Stimulated activated CD8-positive, alpha-beta memory T cell treated with anti-CD3 and anti-CD28 coated beads, Interleukin-15, amount 100 ng/mL, for 1 hour (primary cell): ENCODE data around the gene EZR.

Source experiments
- DNase-seq: peaks from one replicate; pipeline ENCODE4 v3.0.0-alpha.2; 2020; ENCODE audit warnings: low read depth

The EZR gene

GRCh38 chr6:158760618-158761250, 58.4 kb downstream of the EZR start:
- no peak for DNase-seq

DNA sequence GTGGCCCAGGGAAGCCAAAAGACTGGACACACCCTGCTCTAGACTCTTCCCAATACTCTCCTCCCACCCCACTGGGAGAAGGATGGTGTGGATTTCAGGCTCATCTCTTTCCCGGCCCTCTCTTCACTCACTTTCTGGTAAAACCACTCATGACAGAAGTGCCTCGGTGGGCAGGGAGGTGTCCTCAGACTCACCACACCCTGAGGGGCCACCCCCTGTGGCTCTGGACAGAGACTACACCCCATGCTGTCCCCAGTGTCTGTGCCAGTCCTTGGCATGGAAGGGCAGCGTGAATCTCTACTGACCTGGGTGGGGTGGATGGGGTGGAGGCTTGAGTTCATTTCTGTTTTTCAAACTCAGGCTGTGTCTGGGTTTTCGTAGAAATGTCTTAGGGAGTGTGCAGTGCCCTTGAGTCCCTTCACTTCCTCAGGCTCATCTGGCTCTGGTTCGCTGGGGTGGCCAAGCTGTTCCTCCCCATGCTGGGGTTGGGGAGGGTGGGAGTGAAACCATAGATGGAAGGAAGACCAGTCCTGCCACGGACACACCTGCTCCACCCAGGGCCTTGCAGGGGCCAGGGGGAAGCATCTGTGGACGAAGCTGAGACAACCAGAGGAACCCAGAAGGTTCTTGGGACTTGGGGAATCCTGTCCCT, 59.1 kb downstream of the EZR start:
- no peak for DNase-seq

DNA sequence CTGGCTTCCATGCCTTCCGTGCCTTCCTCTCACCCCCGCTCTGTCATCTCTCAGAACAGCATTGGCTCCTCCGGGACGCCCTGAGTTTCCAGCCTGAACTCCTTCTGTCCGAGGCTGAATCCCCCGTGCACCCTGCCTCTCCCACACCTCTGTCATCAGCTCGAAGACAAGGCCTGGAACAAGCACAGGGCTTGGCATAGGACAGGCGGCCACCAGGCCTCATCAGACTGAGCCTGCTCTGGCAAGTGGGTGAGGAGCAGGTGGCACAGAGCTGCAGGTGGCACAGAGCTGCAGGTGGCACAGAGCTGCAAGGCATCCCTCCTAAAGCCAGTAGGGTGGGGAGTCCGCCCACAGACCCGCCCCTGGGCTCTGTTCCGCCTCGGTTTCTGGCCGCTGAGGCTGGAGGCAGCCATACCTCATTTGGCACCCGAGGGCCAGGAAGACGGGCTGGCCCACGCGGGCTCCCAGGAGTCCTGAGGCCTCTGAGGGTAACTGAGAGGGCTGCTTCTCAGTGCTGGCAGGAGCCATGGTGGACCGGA, 60.2 kb downstream of the EZR start:
- no peak for DNase-seq

- DNase-seq = no peak
These were observed 60.7 kb downstream of the EZR start for GRCh38 chr6:158758451-158758860.

GRCh38 chr6:158757753-158758090, 61.4 kb downstream of the EZR start:
- no peak for DNase-seq

GRCh38 chr6:158756977-158757752, 62.0 kb downstream of the EZR start:
- DNase-seq = no peak

DNA sequence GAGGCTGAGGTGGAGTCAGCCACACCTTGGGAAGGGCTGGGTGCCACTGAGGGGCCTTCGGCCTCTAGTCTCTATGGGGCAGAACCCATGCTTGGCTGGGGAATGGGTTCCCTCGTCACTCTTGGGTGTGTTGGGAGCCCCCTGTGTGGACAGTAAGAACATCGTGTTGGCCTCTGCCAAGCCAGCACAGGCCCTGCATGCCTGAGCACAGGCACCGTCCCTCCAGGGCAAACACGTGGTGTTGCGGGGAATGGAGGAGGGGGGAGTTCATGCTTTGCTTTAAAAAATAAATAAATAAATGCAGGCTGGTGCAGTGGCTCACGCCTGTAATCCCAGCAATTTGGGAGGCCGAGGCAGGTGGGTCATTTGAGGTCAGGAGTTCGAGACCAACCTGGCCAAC, 63.0 kb downstream of the EZR start:
- no peak for DNase-seq

DNA sequence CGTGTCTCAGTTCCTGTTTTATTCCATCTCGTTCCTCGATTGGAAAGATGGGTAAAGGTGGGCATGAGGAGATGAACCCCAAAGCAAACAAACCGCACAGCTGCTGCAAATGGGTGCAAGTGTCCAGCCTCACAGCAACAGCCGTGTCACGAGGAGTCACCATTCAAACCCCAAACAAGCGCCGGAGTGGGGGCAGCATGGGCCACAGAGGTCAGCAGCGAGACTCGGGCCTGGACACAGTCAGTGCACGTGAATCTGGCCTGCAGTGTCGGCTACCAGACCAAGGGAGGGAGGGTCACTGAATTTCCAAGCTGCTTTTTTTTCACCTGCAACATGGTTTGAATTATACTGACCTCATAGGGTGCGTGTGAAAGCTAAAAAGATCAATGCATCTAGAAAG, 63.5 kb downstream of the EZR start:
- no peak for DNase-seq

- no peak for DNase-seq
These were observed 64.4 kb downstream of the EZR start for GRCh38 chr6:158754738-158755137.

- DNase-seq = no peak
These were observed 65.4 kb downstream of the EZR start for GRCh38 chr6:158753811-158754210.

- no peak for DNase-seq
These were observed 66.6 kb downstream of the EZR start for GRCh38 chr6:158752613-158753012.

- DNase-seq = no peak
These were observed 67.2 kb downstream of the EZR start for GRCh38 chr6:158751921-158752320.

- DNase-seq = no peak
These were observed 67.9 kb downstream of the EZR start for GRCh38 chr6:158751224-158751623.

- no peak for DNase-seq
These were observed 74.2 kb downstream of the EZR start for GRCh38 chr6:158744986-158745430.

DNA sequence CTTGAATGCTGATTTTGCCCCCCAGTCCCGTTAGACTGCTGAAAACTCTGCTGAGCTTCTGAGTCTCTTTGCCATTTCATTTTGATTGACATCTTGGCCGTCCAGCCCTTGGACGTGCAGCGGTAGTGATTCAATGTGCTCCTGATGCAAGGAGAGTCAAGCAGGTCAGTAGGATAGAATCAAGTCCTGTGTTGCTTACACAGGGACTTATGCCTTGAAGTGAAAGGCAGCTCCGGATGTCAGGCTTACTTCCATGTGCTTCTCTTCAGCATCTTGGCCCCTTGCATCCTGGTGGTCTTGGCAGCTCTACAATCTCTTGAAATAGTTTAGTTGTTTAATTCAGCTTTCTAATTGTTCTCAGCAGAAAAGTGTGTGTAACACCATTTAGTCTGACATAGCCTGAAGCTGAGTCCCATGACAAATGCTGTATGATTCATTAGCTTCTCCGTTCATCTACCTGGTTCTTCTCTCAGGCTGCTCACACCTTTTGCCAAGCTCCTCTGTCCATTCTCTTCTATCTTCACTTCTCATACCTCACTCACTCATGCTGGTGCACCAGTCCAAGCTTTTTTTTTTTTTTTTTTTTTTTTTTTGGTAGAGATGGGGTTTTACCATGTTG, 76.0 kb downstream of the EZR start:
- no peak for DNase-seq

DNA sequence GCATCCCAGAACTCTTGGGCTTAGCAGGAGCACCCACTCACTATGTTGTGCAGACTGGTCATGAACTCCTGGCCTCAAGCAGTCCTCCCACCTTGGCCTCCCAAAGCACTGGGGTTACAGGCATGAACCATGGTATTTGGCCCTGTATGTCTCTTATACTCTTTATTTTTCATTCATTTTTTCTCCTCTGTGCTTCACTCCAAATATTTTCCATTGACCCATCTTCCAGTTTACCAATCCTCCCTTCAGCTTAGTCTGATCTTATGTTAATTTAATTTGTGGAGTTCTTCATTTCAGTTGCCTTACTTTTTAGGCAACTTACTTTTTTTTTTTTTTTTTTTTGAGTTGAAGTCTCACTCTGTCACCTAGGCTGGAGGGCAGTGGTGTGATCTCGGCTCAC, 79.5 kb downstream of the EZR start:
- DNase-seq = no peak

- no peak for DNase-seq
These were observed 81.2 kb downstream of the EZR start for GRCh38 chr6:158737710-158738615.

GRCh38 chr6:158737082-158737709, 82.0 kb downstream of the EZR start:
- no peak for DNase-seq

- DNase-seq = no peak
These were observed 84.2 kb downstream of the EZR start for GRCh38 chr6:158735009-158735408.

DNA sequence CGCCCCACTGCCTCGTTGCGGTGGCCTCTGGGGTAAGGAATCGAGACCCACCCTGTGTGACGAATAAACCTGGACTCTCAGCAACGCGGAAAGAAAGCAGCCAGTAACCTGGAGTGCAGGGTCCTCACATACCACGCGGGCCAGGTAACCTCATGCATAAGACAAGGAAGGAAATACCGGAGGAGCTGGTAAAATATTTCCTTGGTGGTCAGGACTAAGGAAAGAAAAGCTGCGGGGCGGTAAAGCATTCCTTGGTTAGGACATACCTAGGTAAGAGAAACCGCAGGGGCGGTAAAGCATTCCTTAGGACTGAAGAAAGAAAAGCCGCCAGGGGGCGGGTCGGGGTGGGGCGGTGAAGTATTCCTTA, 88.6 kb downstream of the EZR start:
- no peak for DNase-seq

DNA sequence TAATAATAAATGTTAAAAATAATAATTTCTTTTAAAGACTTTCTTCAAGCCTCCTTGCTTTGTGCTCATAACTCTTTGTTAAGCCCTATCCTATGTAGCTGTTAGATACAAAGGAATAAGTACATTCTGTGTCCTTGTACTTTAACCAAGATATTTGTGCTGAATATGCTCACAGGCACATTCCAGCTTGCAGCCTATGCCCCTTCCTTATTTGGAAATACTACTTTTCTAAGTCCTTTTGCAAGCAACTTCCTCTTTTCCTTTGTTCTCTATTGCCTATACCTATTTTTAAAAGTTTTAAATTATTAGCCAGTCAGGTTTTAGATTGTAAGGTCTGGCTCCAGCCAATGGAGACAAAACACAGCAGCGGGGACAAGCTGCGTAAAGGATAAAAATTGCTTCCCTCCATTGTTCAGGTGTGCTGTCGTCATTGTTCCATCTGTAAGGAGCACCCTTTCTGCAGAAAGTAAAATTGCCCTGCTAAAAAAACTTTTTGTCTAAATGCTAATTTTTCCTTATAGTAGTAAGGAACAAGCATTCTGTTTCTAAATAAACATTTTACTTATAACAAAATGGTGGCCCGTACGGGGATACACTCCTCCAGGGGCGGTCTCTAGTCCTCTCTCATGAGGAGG, 89.1 kb downstream of the EZR start:
- DNase-seq = no peak
